HG03064 (cell line): ENCODE results near the gene SMIM35.

ENCODE experiments used
- ATAC-seq: cut with Tn5 transposase; IDR thresholded peaks from one replicate; pipeline ENCODE4 v1.9.1; 2021; ENCODE audit warnings: low read depth; ENCODE audit not compliant: unreplicated experiment

Gene SMIM35

GRCh38 chr11:118060081-118060661 is 26.6 kb downstream of the SMIM35 start:
- no peak for ATAC-seq

GRCh38 chr11:118059246-118059940 is 27.4 kb downstream of the SMIM35 start:
- no peak for ATAC-seq

- ATAC-seq: no peak
Measured at GRCh38 chr11:118058311-118059245, 28.2 kb downstream of the SMIM35 start.

- no peak for ATAC-seq
Measured at GRCh38 chr11:118057251-118058145, 29.3 kb downstream of the SMIM35 start.

GRCh38 chr11:118056806-118057205 is 30.0 kb downstream of the SMIM35 start:
- ATAC-seq: no peak

GRCh38 chr11:118055966-118056365 is 30.8 kb downstream of the SMIM35 start:
- ATAC-seq: no peak

- ATAC-seq: no peak
Measured at GRCh38 chr11:118054712-118055640, 31.8 kb downstream of the SMIM35 start.

- no peak for ATAC-seq
Measured at GRCh38 chr11:118052581-118053206, 34.1 kb downstream of the SMIM35 start.

GRCh38 chr11:118051611-118052461 is 34.9 kb downstream of the SMIM35 start:
- ATAC-seq: no peak

- no peak for ATAC-seq
Measured at GRCh38 chr11:118051136-118051610, 35.6 kb downstream of the SMIM35 start.

GRCh38 chr11:118050208-118050891 is 36.4 kb downstream of the SMIM35 start:
- ATAC-seq: no peak

- no peak for ATAC-seq
Measured at GRCh38 chr11:118049771-118050170, 37.0 kb downstream of the SMIM35 start.

- ATAC-seq: no peak
Measured at GRCh38 chr11:118048472-118049370, 38.0 kb downstream of the SMIM35 start.

GRCh38 chr11:118047749-118048148 is 39.0 kb downstream of the SMIM35 start:
- ATAC-seq: no peak

GRCh38 chr11:118046964-118047700 is 39.6 kb downstream of the SMIM35 start:
- ATAC-seq: no peak
